HG03103 (cell line): ENCODE results near the gene KLHL7.

Experiments
- ATAC-seq: cut with Tn5 transposase; IDR thresholded peaks from one replicate; pipeline ENCODE4 v1.9.1; 2021; ENCODE audit warnings: low read depth; ENCODE audit not compliant: unreplicated experiment

The KLHL7 gene

GRCh38 chr7:23105644-23106056, at the start of gene KLHL7:
TSS of gene KLHL7 (plus strand) at chr7:23105785. CDS start at chr7:23106027, 242 bp downstream.
- ATAC-seq = peak; percentile 93

DNA sequence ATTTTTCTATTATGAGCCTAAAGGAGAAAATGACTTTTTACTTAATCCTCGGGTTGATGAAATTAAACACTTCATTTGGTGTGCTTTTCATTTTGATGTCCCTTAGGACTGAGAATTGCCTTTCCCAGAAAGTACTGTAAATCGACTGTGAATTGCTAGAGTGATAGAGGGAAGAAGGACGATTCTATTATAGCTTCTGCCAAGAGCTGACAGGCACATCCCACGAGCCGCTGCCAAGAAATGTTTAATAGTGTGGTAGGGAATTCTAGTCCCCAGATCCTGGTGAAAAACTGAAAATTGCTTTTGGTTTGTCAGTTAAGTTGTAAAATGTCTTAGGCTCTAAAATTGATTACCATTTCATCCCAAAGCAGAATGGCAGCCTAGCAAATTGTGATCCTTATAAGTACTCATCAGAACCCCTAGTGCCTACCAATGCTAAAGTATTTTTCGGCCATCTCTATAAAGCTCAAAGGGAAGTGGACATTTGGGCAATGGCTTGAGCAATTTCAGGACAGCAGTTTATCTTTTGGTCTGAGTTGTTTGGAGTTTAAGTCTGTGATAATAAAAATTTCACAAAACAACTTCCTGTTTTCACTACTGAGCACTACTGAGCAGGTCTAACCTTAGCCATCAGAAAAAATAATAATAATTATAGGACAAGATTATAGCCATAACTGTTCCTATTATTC, 47.0 kb upstream of the KLHL7 start:
- no peak for ATAC-seq

GRCh38 chr7:23061327-23061726, 44.3 kb upstream of the KLHL7 start:
- ATAC-seq = no peak

DNA sequence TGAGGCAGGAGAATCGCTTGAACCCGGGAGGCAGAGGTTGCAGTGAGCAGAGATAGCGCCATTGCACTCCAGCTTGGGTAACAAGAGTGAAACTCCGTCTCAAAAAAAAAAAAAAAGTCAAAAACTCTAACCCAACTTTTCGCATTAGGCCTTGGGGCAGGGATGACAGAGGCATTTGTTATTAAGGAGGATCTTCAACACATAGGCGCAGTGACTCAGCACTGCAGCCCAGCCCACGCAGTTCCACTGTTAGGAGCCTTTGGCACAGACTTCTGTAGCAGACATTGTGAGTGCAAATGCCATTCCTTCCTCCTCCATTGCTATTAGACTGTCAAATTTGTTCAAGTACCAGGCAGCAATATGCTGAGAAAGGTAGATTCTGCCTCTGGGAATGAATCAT, 43.1 kb upstream of the KLHL7 start:
- ATAC-seq = no peak

GRCh38 chr7:23065974-23066373, 39.6 kb upstream of the KLHL7 start:
- no peak for ATAC-seq

DNA sequence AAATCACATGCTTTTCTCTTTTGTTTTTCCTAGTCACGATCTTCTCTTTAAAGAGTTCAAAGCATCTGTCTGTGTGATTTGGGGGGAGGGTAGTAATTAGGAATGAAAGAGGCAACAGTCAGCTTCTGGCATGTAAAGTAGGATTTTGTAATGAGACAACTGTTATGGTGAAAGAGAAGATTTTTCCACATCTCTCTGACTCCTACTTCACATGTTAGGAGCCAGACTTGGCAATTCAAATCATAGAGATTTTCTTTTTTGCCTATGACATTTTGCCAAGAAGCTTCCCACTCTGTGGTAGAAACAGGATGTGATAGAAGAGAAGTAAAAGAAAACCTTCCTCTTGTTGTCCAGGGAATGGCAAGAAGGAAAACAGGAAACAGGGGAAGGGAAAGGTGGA, 38.3 kb upstream of the KLHL7 start:
- no peak for ATAC-seq

DNA sequence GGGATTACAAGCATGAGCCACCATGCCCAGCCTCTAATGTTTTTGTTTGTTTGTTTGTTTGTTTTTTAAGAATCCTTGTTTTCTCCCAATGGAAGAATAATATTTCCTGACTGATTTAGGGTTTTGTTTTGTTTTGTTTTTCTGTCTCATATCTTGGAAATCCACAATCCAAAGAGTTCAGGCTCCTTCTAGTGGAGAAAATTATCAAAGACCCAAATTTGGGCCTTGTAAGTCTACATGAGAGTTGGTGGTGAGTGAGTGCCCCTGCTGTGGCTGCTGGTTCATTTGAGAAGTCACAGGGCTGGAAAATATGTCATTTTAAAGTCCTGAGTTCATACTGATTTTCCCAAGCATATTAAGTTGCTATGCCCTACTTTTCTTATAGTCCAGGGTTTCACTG, 33.5 kb upstream of the KLHL7 start:
- no peak for ATAC-seq

- no peak for ATAC-seq
Observed at GRCh38 chr7:23072922-23073321, 32.7 kb upstream of the KLHL7 start.

DNA sequence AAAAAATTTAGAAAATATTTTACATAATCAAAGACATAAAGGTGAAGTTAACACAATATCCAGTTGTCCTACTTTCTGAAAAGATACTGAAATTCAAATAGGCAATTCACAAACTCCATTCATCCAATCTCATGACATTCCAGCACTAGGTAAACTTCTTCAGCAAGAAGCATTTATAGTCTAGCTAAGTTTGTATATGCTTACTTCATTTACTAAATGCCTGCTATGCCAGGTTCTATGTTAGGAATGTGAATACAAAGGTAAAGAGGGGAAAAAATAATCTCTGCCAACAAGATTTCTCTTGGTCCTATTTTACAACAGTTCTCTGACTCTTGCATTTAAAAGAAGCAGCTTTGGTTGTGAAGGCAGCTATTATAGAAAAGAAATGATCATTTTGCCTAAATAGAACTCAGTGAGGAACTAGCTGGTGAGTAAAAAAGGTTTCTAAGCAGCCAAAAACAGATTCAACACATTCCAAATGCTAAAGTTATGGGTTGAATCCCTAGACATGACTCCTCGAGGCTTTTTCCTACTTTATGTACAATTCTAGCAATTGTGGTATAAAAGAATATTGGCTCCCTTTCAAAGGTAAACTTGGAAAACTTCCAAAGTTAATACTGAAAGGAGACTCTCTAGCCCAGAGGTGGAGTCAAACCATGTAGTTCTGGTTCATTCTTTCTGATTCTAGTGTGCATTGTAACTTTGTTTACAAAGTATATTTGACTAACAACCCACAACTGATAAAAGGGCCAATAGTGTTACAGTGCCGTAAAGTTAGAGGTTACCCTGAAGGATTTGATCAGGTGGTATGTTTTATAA, 30.9 kb upstream of the KLHL7 start:
- no peak for ATAC-seq

- no peak for ATAC-seq
Observed at GRCh38 chr7:23075571-23075970, 30.0 kb upstream of the KLHL7 start.

DNA sequence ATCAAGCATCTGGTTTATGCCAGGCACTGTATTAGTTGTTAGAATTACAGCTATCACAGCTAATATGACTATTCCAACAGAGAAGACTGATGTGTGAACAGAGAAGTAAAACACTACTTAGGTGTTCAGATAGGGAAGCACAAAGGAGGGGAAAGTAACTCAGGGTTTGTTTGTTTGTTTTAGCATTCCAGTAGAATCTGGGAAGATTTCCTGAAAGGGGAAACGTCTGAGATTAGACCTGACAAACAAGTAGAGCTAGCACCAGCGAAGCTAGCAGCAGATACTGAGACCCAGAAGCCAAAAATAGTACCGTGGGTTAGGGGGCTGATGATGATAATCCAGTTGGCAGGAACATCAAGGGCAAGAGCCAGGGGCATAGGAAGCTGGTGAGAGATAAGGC, 28.8 kb upstream of the KLHL7 start:
- ATAC-seq = no peak

GRCh38 chr7:23093111-23093510, 12.5 kb upstream of the KLHL7 start:
- ATAC-seq = no peak

DNA sequence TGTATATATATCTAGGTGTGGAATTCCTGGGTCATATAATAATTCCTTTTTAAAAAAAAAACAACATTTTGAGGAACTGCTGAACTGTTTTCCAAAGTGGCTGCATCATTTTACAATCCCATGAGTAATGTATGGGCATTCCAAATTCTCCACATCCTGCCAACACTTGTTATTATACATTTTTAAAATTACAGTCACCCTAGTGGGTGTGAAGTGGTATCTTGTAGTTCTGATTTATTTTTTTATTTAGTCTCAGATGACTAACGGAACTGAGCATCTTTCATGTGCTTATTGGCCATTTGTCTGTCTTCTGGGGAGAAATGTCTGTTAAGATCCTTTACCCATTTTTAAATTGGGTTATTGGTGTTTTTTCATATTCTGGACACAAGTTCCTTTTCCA, 12.0 kb upstream of the KLHL7 start:
- no peak for ATAC-seq

DNA sequence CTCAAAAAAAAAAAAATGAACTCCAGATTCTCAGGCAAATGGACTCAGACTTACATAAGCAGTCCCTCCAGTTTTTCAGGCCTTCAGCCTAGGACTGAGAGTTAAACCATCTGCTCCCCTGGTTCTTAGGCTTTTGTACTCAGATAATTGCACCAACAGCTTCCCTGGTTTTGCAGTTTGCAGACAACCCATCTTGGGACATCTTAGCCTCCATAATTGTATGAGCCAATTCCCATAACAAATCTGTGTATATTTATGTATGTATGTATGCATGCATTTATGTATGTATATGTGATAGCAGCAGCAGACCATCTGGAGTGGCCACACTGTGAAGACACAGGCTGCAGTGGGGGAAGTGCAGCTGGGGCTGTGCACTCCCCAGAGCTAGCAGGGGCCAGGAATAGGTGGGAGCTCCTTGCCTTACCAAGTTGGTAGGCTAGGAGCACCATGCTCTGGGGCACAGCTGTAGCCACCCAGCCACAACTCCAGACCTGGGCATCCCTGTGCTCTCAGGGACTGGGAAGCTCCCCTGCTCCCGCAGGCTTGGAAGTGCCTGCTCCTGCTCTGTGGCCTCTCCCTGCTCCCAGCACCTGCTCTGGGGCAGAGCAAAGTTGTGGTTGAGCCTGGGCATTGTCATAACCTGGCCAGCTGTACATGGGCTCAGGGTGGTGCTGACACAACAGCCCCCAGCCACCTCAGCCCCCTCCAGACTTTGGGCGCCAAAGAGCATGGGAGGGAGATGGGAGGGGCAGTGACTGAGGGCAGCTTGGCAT, 8.9 kb upstream of the KLHL7 start:
- no peak for ATAC-seq

GRCh38 chr7:23098029-23098428, 7.6 kb upstream of the KLHL7 start:
- no peak for ATAC-seq

GRCh38 chr7:23098460-23098859, 7.1 kb upstream of the KLHL7 start:
- no peak for ATAC-seq

GRCh38 chr7:23100697-23101096, 4.9 kb upstream of the KLHL7 start:
- ATAC-seq = no peak

GRCh38 chr7:23105086-23105643, 420 bp upstream of the KLHL7 start:
- ATAC-seq = peak; percentile 19

DNA sequence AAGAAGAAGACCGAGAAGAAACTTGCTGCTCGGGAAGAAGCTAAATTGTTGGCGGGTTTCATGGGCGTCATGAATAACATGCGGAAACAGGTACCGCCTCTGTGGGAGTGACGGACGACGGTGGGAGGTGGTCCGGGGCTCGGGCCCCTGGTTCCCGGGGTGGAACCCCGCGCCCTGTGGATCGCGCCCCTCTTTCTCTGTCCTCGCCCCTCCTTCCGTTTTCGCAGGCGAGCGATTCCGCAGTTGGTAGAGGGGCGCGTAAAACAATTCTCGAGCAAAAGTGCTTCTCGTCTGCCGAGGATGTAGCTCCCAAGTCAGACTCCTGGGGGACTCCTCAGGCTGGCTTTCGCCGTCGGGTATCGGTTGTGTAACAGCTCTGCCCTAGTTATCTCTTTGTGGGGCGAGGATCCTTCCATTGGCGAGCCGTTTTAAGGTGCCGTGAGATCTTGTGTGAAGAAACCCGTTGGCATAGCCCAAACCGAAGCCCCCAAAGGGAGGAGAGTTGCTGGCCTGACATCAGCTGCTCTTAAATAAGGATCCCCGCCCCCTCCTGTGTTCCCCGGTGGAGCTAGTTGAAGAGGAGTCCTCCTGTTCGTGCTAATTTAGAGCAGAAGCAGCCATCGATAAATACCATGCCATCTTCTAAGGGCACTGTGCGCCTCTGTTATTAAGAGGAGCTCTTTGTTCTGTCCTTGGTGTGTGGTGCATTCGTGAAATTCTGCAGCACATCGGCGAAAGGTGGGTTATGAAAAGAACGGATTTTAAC, 655 bp downstream of the KLHL7 start:
- ATAC-seq = peak; percentile 31
